Smooth muscle cell (in vitro differentiated cells): ENCODE measurements around the gene MED16. TPM values are rescaled to one million over a fixed set of nuclear protein-coding genes. Genes with fewer than 3 reads are reported as not detected.

Experiments
- DNase-seq: peaks from one replicate; lab custom pipeline; 2025; ENCODE audit not compliant: unreplicated experiment; lab: John Stamatoyannopoulos, UW
- H2AFZ ChIP-seq: fragments of 200-600 bp; sonication (generic); 2 replicates; pipeline ENCODE4 v1.6.0; 2016; ENCODE audit warnings: antibody characterized with exemption, low read depth, mild to moderate bottlenecking
- H3F3A ChIP-seq: fragments of 200-600 bp; sonication (generic); 2 replicates; pipeline ENCODE4 v1.6.0; 2017; ENCODE audit warnings: antibody characterized with exemption, low read depth
- H3K27ac ChIP-seq: fragments of 200-600 bp; sonication (generic); 2 replicates; pipeline ENCODE4 v1.5.1; 2016; ENCODE audit warnings: low read depth, mild to moderate bottlenecking
- H3K27me3 ChIP-seq: fragments of 200-600 bp; sonication (generic); 2 replicates; pipeline ENCODE4 v1.6.1; 2016; ENCODE audit warnings: low read depth, mild to moderate bottlenecking
- H3K36me3 ChIP-seq: fragments of 200-600 bp; sonication (generic); 2 replicates; pipeline ENCODE4 v1.5.1; 2016; ENCODE audit warnings: low read depth
- H3K4me1 ChIP-seq: fragments of 200-600 bp; sonication (generic); 2 replicates; pipeline ENCODE4 v1.5.1; 2016; ENCODE audit warnings: low read depth
- H3K4me2 ChIP-seq: fragments of 200-600 bp; sonication (generic); 2 replicates; pipeline ENCODE4 v1.6.0; 2016; ENCODE audit warnings: mild to moderate bottlenecking
- H3K4me3 ChIP-seq: fragments of 200-600 bp; sonication (generic); 2 replicates; pipeline ENCODE4 v1.5.1; 2016; ENCODE audit warnings: mild to moderate bottlenecking
- H3K79me2 ChIP-seq: fragments of 200-600 bp; sonication (generic); 2 replicates; pipeline ENCODE4 v1.6.0; 2016; ENCODE audit warnings: low read depth, mild to moderate bottlenecking
- H3K9ac ChIP-seq: fragments of 200-600 bp; sonication (generic); 2 replicates; pipeline ENCODE4 v1.6.0; 2016; ENCODE audit warnings: low read depth
- H3K9me3 ChIP-seq: fragments of 200-600 bp; sonication (generic); replicated peaks from 2 replicates; pipeline ENCODE4 v1.5.1; 2016; ENCODE audit warnings: low read depth
- H4K20me1 ChIP-seq: fragments of 200-600 bp; sonication (generic); 2 replicates; pipeline ENCODE4 v1.6.0; 2016; ENCODE audit warnings: low read depth
- WGBS: methylation state at CpG from one replicate; pipeline ENCODE4 v1.1.7; 2016; ENCODE audit warnings: low lambda C conversion rate; 5-methylcytosine and 5-hydroxymethylcytosine counted together
- polyA plus RNA-seq: library from polyadenylated mRNA; unstranded; fragments of >200 nt; fragmentation: Nextera tagmentation; extraction: Ambion mirVana; gene quantifications from 2 replicates; pipeline ENCODE4 v1.2.1, GENCODE V29; 2016
- total RNA-seq: library from RNA; depleted of rRNA; stranded (reverse); fragments of >200 nt; gene quantifications from 2 replicates; pipeline ENCODE4 v1.2.3, GENCODE V29; 2014
- TF ChIP-seq, protein P1 (sequence below): fragments of 200-600 bp; sonication (generic); IDR thresholded peaks from 2 replicates; pipeline ENCODE4 v1.5.1; 2017; ENCODE audit warnings: borderline replicate concordance, mild to moderate bottlenecking, antibody characterized with exemption; ENCODE audit not compliant: insufficient read depth, poor library complexity, severe bottlenecking

MED16 gene
- total and polyA plus RNA-seq, 2 experiments from 2014 or later = 25.2 to 87.1 TPM

DNA sequence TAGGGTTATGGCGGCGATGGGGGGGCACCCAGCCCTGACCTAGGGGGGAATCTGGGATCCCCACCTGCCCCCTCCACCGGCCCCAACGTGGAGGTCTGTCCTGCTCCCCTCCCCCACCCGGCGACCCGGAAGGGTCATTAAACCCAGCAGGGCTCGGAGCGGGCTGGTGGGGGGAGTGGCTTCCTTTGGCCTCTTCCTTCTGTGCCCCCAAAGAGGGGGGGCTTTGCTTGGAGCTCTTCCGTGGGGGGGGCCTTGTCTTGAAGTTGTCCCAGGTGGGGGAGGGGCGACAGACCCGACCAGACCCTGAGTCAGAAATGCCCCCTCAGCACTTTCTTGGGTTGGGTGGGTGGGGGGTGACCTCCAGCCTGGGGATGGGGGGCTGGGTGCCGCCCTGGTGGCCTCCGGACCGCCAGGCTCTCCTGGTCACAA, 34.4 kb upstream of the MED16 start:
- H3K4me1 ChIP-seq = peaks cover 3% of the 10 kb centered on the region
- peaks cover 73% of the 10 kb centered on the region for H3K79me2 ChIP-seq
- peak overlapping the region; percentile 99 for H3K4me3 ChIP-seq
- no peaks in the 10 kb centered on the region for H3K27me3 ChIP-seq
- WGBS = 0% methylated on average over 4 of the region's 15 CpGs
- peaks cover 44% of the 10 kb centered on the region for H4K20me1 ChIP-seq
- H3K9ac ChIP-seq = peak overlapping the region; percentile 94
- peak overlapping the region; percentile 89 for H3K27ac ChIP-seq
- no peak overlapping the region for H2AFZ ChIP-seq
- peaks cover 14% of the 10 kb centered on the region for H3F3A ChIP-seq
- no peak for DNase-seq
- peak overlapping the region; percentile 99 for H3K4me2 ChIP-seq
- no peaks in the 10 kb centered on the region for H3K9me3 ChIP-seq
- TF ChIP-seq, protein P1, sequence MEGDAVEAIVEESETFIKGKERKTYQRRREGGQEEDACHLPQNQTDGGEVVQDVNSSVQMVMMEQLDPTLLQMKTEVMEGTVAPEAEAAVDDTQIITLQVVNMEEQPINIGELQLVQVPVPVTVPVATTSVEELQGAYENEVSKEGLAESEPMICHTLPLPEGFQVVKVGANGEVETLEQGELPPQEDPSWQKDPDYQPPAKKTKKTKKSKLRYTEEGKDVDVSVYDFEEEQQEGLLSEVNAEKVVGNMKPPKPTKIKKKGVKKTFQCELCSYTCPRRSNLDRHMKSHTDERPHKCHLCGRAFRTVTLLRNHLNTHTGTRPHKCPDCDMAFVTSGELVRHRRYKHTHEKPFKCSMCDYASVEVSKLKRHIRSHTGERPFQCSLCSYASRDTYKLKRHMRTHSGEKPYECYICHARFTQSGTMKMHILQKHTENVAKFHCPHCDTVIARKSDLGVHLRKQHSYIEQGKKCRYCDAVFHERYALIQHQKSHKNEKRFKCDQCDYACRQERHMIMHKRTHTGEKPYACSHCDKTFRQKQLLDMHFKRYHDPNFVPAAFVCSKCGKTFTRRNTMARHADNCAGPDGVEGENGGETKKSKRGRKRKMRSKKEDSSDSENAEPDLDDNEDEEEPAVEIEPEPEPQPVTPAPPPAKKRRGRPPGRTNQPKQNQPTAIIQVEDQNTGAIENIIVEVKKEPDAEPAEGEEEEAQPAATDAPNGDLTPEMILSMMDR = no peak
- no peaks in the 10 kb centered on the region for H3K36me3 ChIP-seq

DNA sequence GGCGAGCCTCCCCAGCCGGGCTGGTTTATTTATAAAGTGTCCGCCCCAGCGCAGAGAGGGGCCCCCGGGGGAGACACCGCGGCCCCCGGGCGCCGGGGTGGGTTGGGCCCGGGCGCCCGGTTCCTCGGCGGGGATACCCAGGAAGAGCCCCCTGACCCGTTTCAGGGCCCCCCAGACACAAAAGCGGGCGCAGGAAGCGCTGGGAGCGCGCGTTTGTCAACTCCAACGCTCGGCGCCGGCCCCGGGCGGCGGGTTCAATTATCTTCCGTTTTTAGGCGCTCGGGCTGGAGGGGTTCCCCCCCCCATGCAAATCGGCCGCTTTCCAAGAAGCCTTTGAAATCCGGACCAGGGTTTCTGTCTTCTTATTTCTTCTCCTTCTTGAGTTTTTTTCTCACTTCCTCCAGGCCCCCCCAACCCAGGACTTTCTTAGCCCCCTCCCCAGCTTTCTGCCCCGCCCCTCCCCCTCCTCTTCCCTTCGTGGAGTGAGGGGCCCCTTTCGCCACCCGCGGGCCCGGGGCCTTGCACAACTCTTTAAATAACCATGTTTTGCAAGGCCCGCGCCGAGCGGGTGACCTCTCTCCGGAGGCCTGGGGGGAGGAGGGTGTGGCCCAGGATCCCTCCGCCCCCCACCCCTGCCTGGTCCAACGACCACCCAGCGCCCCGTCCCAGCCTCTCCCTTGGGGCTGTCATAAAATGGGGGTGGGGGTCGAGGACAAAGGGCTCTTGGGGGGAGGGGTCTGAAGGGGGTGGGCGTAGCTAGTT, 33.8 kb upstream of the MED16 start:
- TF ChIP-seq, protein P1 = no peak
- H4K20me1 ChIP-seq = peaks cover 38% of the 10 kb centered on the region
- no peaks in the 10 kb centered on the region for H3K27me3 ChIP-seq
- under 1% methylated on average over 33 of the region's 52 CpGs for whole genome bisulfite sequencing
- no peaks in the 10 kb centered on the region for H3K36me3 ChIP-seq
- DNase-seq = peak; percentile 25
- no peaks in the 10 kb centered on the region for H3K9me3 ChIP-seq
- H3K27ac ChIP-seq = peak overlapping the region; percentile 89
- peak overlapping the region; percentile 99 for H3K4me3 ChIP-seq
- peaks cover 8% of the 10 kb centered on the region for H3F3A ChIP-seq
- peak overlapping the region; percentile 99 for H3K4me2 ChIP-seq
- H3K9ac ChIP-seq = peak overlapping the region; percentile 94
- H3K79me2 ChIP-seq = peaks cover 67% of the 10 kb centered on the region
- H3K4me1 ChIP-seq = peaks cover 3% of the 10 kb centered on the region
- no peak overlapping the region for H2AFZ ChIP-seq

DNA sequence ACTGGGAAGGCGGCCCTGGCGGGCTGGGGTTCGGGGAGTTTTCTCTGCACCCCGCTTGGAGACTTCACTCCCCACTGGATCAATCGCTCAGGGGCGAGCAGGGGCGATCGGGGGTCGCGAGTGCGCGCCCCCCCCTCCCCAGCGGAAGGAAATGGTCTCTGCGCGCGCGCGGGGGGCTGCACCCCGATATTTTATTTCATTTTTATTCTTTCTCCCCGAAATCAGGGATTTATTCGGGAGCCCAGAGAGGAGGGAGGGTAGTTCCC, 33.3 kb upstream of the MED16 start:
- H3K27ac ChIP-seq = peak overlapping the region; percentile 89
- no peak for DNase-seq
- under 1% methylated on average over 21 of the region's 21 CpGs for WGBS

More for the DNA sequence above, 33.3 kb upstream of the MED16 start:
- Histone ChIP-seq H3K4me3 (peak overlapping the region; percentile 99), H3K9me3 (no peaks in the 10 kb centered on the region), H3K79me2 (peaks cover 62% of the 10 kb centered on the region), H3K36me3 (no peaks in the 10 kb centered on the region), H3K9ac (peak overlapping the region; percentile 94), H4K20me1 (peaks cover 33% of the 10 kb centered on the region), H3K4me2 (peak overlapping the region; percentile 99), H2AFZ (no peak overlapping the region), H3K27me3 (no peaks in the 10 kb centered on the region), H3K4me1 (peaks cover 3% of the 10 kb centered on the region), H3F3A (peaks cover 6% of the 10 kb centered on the region)
- TF ChIP-seq, protein P1 = no peak
